Esophagus muscularis mucosa (tissue), 4 donors: ENCODE results near the gene YY1. TPM values are rescaled to one million over a fixed set of nuclear protein-coding genes. Genes with fewer than 3 reads are reported as not detected.

Experiments used
- DNase-seq: peaks from one replicate; pipeline ENCODE4 v3.0.0-alpha.2; 2017; ENCODE audit errors: extremely low spot score
- H3K27ac ChIP-seq, 4 donors: fragments of 200-600 bp; sonication (generic); replicated peaks in 1 of 4; 1 replicate in 3 of 4; 2 replicates in 1 of 4; pipeline ENCODE4 v1.5.1; 2016 to 2019; ENCODE audit warnings: mild to moderate bottlenecking in 1 of 4
- H3K27me3 ChIP-seq, 4 donors: fragments of 200-600 bp; sonication (generic); one replicate each; pipeline versions ENCODE4 v1.5.1 to v1.6.0; 2016 to 2019
- H3K36me3 ChIP-seq, 4 donors: fragments of 200-600 bp; sonication (generic); one replicate each; pipeline ENCODE4 v1.5.1; 2016 to 2019
- H3K4me1 ChIP-seq, 4 donors: fragments of 200-600 bp; sonication (generic); one replicate each; pipeline ENCODE4 v1.5.1; 2016 to 2019
- H3K4me3 ChIP-seq, 4 donors: fragments of 200-600 bp; sonication (generic); 1 replicate in 2 of 4; 2 replicates in 2 of 4; pipeline ENCODE4 v1.5.1; 2016 to 2019; ENCODE audit warnings: mild to moderate bottlenecking in 4 of 4, moderate library complexity in 1 of 4
- H3K9me3 ChIP-seq, 4 donors: fragments of 200-600 bp; sonication (generic); 1 replicate in 3 of 4; 2 replicates in 1 of 4; pipeline ENCODE4 v1.5.1; 2016 to 2019
- CTCF ChIP-seq, 3 experiments: fragments of 200-600 bp in 2 of 3; fragments of 450-650 bp in 1 of 3; sonication (generic) in 2 of 3; IDR thresholded peaks; one replicate each; pipeline ENCODE4 v1.5.1; 2017 to 2019; ENCODE audit warnings: antibody characterized with exemption in 3 of 3, mild to moderate bottlenecking in 2 of 3, moderate library complexity in 1 of 3
- EP300 ChIP-seq: sonication (generic); formaldehyde crosslinking; IDR thresholded peaks from one replicate; pipeline ENCODE4 v1.6.1; 2017; ENCODE audit warnings: antibody characterized with exemption
- POLR2A ChIP-seq: fragments of 450-650 bp; IDR thresholded peaks from one replicate; pipeline ENCODE4 v1.6.1; 2017; ENCODE audit warnings: antibody characterized with exemption, moderate library complexity, mild to moderate bottlenecking, low read depth
- POLR2AphosphoS5 ChIP-seq, 2 donors: sonication (generic); formaldehyde crosslinking; IDR thresholded peaks; one replicate each; pipeline ENCODE4 v1.6.1; 2017; ENCODE audit warnings: antibody characterized with exemption in 2 of 2
- WGBS: methylation state at CpG from one replicate; pipeline ENCODE4 v1.1.5; 2018; 5-methylcytosine and 5-hydroxymethylcytosine counted together
- intact Hi-C: fragments of 100-400 bp; cut with DNase I; formaldehyde crosslinking; loops from one replicate; pipeline ENCODE4 v1.15.1; 2023
- total RNA-seq, 4 donors: library from RNA; depleted of rRNA; stranded (reverse); fragments of >200 nt; gene quantifications; one replicate each; pipeline versions ENCODE4 v1.1.0 to v1.2.1, GENCODE V29; 2016

YY1 gene
- total RNA-seq, 4 donors from 2014 or later = 54.8 to 83.4 (median 62.7) TPM

GRCh38 chr14:100192672-100193416 is 46.1 kb upstream of the YY1 start:
- Histone ChIP-seq H3K36me3 (no peaks in the 10 kb centered on the region), H3K27ac (peak overlapping the region; percentile 87 to 95 (median 90)), H3K4me3 (peak overlapping the region; percentile 51 to 58 (median 53)), H3K27me3 (no peaks in the 10 kb centered on the region), H3K4me1 (peaks cover 14 to 21% (median 19%) of the 10 kb centered on the region in 4 donors), H3K9me3 (no peaks in the 10 kb centered on the region)
- no CpG with 5 or more reads among the region's 62 CpGs for WGBS
- intact Hi-C loops = loop anchor here (2.0 to 5.0 kb wide), 2 partner anchors 86 to 184 kb away; partner anchors contain the start of gene WDR25
- peak; percentile 100 for DNase-seq
- TF ChIP-seq POLR2AphosphoS5 (IDR thresholded peaks at IDR 0.05) (peak; percentile 86 to 87), POLR2A (peak; percentile 39), EP300 (no peak), CTCF (IDR thresholded peaks at IDR 0.05) (peak; percentile 86 to 93 (median 87))

DNA sequence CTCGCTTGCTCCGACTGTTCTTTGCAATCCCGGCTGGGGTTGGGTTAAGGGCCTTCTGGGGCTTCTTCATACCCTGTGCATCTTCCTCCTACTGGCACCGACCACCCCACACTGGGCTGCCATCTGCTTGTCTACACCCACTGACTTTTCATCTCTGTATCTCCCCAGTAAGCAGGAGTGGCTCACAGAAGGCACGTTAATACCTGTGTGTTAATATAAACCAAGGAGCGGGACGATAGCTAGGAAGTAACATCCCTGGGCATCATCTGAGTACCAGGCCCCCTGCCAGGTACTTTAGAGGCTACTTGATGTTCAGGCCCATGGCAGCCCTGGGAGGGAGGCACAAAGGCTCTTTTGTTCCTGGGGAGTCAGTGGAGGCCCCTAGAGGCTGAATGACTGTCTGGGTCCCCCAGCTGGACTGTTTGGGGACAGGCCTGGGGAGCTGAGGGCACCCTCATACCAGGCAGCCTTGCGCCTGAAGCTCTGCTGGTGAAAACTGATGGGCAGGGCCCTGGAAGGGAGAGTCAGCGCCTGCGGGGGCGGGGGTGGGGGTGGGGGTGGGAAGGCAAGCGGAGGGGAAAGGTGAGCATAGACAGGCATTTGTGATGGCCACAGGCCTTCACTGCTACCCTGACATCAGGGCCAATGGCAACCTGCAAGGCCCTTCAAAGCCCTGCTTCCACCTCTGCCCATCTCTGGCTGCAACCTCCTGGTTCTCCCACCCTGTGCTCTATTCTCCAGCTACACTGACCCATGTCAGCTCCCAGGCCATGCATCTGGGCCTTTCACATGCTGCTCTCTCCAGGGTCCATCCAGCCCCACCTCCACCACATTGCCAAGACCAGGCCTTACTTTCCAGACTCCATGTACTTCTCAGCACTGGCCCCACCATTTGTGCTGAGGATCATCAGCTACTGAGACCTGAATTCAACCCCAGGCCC is 45.3 kb upstream of the YY1 start:
- peak overlapping the region; percentile 51 to 58 (median 53) for H3K4me3 ChIP-seq
- intact Hi-C loops = loop anchor here (2.0 to 5.0 kb wide), 2 partner anchors 86 to 183 kb away; partner anchors contain the start of gene WDR25
- no peak for DNase-seq
- peaks cover 14 to 21% (median 19%) of the 10 kb centered on the region in 4 donors for H3K4me1 ChIP-seq
- H3K27me3 ChIP-seq = no peaks in the 10 kb centered on the region
- H3K27ac ChIP-seq = peak overlapping the region; percentile 87 to 95 (median 90)
- TF ChIP-seq EP300 = no peak
- TF ChIP-seq POLR2AphosphoS5 (IDR thresholded peaks at IDR 0.05) = no peak
- no peak for TF ChIP-seq CTCF (IDR thresholded peaks at IDR 0.05)
- TF ChIP-seq POLR2A = no peak
- no peaks in the 10 kb centered on the region for H3K36me3 ChIP-seq
- 37% methylated on average over 7 of the region's 12 CpGs for WGBS
- H3K9me3 ChIP-seq = no peaks in the 10 kb centered on the region

DNA sequence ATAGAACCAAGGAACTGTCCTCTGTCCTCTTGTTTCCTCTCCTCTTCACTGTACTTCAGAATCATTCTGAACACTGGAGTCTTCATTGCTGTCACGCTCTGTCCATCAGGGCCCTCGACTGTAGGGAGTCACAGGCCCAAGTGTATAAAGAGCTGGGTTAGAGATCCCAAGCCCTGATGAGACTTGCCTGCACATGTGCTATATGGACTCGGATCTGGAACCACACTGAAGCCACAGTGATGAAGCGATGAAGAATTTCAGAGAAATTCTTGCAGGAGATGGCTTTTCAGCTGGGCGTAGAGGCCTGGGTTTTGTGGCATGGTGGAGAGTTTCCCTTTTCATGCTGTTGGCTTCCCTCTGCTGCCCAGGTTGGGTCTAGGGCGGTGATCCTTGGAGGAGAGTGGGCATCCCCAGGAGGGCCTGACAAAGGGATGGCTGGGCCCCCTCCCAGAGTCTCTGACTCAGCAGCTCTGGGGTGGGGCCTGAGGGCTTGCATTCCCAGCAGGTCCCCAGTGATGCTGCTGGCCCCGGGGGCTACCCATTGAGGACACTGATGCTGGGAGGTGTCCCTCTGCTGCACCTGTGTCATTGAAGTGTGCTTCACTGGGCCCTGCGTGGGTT is 39.6 kb upstream of the YY1 start:
- H3K27me3 ChIP-seq = no peaks in the 10 kb centered on the region
- intact Hi-C loops = no loop called here

More for the DNA sequence above, 39.6 kb upstream of the YY1 start:
- no peak for DNase-seq
- no peaks in the 10 kb centered on the region for H3K36me3 ChIP-seq
- WGBS = 91% methylated on average over 6 of the region's 8 CpGs
- no peak overlapping the region for H3K27ac ChIP-seq
- H3K9me3 ChIP-seq = no peaks in the 10 kb centered on the region
- H3K4me3 ChIP-seq = no peak overlapping the region
- peaks cover 0 to 3% (median 1%) of the 10 kb centered on the region in 4 donors for H3K4me1 ChIP-seq
- TF ChIP-seq EP300 = no peak
- no peak for TF ChIP-seq POLR2A
- no peak for TF ChIP-seq CTCF (IDR thresholded peaks at IDR 0.05)
- TF ChIP-seq POLR2AphosphoS5 (IDR thresholded peaks at IDR 0.05) = no peak
